Choroid plexus epithelial cell (primary cell): Measurements from ENCODE around the gene DYNLL1.
"Not testable (repeated sequence)": the region's sequence is repeated elsewhere in the genome, so short reads cannot be mapped to it uniquely, and the experiment has no call there.

Source experiments
- DNase-seq: peaks from one replicate; pipeline ENCODE4 v3.0.0-alpha.2; 2010; ENCODE audit warnings: low read depth
- H3K4me3 ChIP-seq: 2 replicates; pipeline ENCODE4 v1.5.1; 2011; ENCODE audit warnings: low read depth, mild to moderate bottlenecking, control low read depth, low read length, moderate library complexity
- CTCF ChIP-seq: conservative IDR thresholded peaks from 2 replicates; pipeline ENCODE4 v1.5.1; 2011; ENCODE audit warnings: low read depth, mild to moderate bottlenecking, control low read depth, inconsistent platforms, low read length, moderate library complexity

The DYNLL1 gene

GRCh38 chr12:120475643-120476042 is 20.3 kb upstream of the DYNLL1 start:
- DNase-seq = no peak
- no peak for TF ChIP-seq CTCF
- no peak overlapping the region for H3K4me3 ChIP-seq

- no peak for DNase-seq
Observed at GRCh38 chr12:120479458-120479857, 16.5 kb upstream of the DYNLL1 start.

GRCh38 chr12:120480211-120480610 is 15.7 kb upstream of the DYNLL1 start:
- DNase-seq = no peak
- no peak overlapping the region for H3K4me3 ChIP-seq
- TF ChIP-seq CTCF = no peak

More at GRCh38 chr12:120479458-120479857, 16.5 kb upstream of the DYNLL1 start:
- no peak for TF ChIP-seq CTCF
- H3K4me3 ChIP-seq = no peak overlapping the region

GRCh38 chr12:120481022-120481767 is 14.7 kb upstream of the DYNLL1 start:
- TF ChIP-seq CTCF = no peak
- no peak for DNase-seq
- H3K4me3 ChIP-seq = no peak overlapping the region

- no peak for DNase-seq
- no peak for TF ChIP-seq CTCF
- no peak overlapping the region for H3K4me3 ChIP-seq
Observed at GRCh38 chr12:120483621-120484020, 12.3 kb upstream of the DYNLL1 start.

- no peak for TF ChIP-seq CTCF
Observed at GRCh38 chr12:120485961-120486881, 9.7 kb upstream of the DYNLL1 start.

GRCh38 chr12:120487552-120487951 is 8.4 kb upstream of the DYNLL1 start:
- DNase-seq, H3K4me3 ChIP-seq: not testable (repeated sequence)

More at GRCh38 chr12:120485961-120486881, 9.7 kb upstream of the DYNLL1 start:
- no peak overlapping the region for H3K4me3 ChIP-seq
- no peak for DNase-seq
